ENCODE results near the gene CRELD1. TPM values are rescaled to one million over a fixed set of nuclear protein-coding genes. Genes with fewer than 3 reads are reported as not detected.

The CRELD1 gene
- total and polyA plus RNA-seq, 4 donors: 12.6 to 31.1 (median 25.0) TPM

GRCh38 chr3:9906480-9906879, 27.2 kb upstream of the CRELD1 start:
- peaks cover 16 to 57% (median 44%) of the 10 kb centered on the region in 4 donors for H3K4me1 ChIP-seq (ENCODE audit: control insufficient read depth in 4 of 4, insufficient read depth in 4 of 4, low read length in 3 of 4)
- no peak for DNase-seq (ENCODE audit: low spot score)
- H3K9me3 ChIP-seq (ENCODE audit: control insufficient read depth in 4 of 4, low read length in 3 of 4): no peaks in the 10 kb centered on the region
- WGBS: 80% methylated on average over 5 of the region's 5 CpGs
- no peak overlapping the region for H3K27ac ChIP-seq (ENCODE audit: low read depth in 1 of 2, low read length in 2 of 2)
- no peak for TF ChIP-seq GABPA (IDR thresholded peaks at IDR 0.05 in 1 of 2, conservative IDR thresholded peaks at IDR 0.05 in 1 of 2)
- TF ChIP-seq FOXA1 (IDR thresholded peaks at IDR 0.05): no peak
- TF ChIP-seq TAF1 (conservative IDR thresholded peaks at IDR 0.05): no peak
- no peak for TF ChIP-seq CTCF (IDR thresholded peaks at IDR 0.05; ENCODE audit: low read depth, low read length, missing input control)
- no peak for TF ChIP-seq FOXA2 (IDR thresholded peaks at IDR 0.05)
- TF ChIP-seq ZBTB33 (IDR thresholded peaks at IDR 0.05): no peak
- TF ChIP-seq, protein P1, sequence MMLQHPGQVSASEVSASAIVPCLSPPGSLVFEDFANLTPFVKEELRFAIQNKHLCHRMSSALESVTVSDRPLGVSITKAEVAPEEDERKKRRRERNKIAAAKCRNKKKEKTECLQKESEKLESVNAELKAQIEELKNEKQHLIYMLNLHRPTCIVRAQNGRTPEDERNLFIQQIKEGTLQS (IDR thresholded peaks at IDR 0.05): no peak
- TF ChIP-seq, protein P2, sequence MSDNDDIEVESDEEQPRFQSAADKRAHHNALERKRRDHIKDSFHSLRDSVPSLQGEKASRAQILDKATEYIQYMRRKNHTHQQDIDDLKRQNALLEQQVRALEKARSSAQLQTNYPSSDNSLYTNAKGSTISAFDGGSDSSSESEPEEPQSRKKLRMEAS (IDR thresholded peaks at IDR 0.05): no peak
- no peak for TF ChIP-seq REST (IDR thresholded peaks at IDR 0.05)
- TF ChIP-seq RAD21 (IDR thresholded peaks at IDR 0.05): no peak
- TF ChIP-seq EGR1 (IDR thresholded peaks at IDR 0.05; ENCODE audit: low read depth in 2 of 2): no peak
- TF ChIP-seq JUND (IDR thresholded peaks at IDR 0.05): no peak
- TF ChIP-seq HNF4G (IDR thresholded peaks at IDR 0.05): no peak
- TF ChIP-seq RXRA (IDR thresholded peaks at IDR 0.05): no peak
- H3K36me3 ChIP-seq (ENCODE audit: control insufficient read depth in 4 of 4, insufficient read depth in 3 of 4, low read depth in 1 of 4, low read length in 3 of 4): no peaks in the 10 kb centered on the region
- no peak overlapping the region for H3K9ac ChIP-seq (ENCODE audit: low read depth in 1 of 2, low read length in 2 of 2)
- H3K4me3 ChIP-seq (ENCODE audit: low read depth in 1 of 3, low read length in 3 of 3): no peak overlapping the region
- no peaks in the 10 kb centered on the region for H3K27me3 ChIP-seq (ENCODE audit: control insufficient read depth in 4 of 4, insufficient read depth in 4 of 4, low read length in 3 of 4)

DNA sequence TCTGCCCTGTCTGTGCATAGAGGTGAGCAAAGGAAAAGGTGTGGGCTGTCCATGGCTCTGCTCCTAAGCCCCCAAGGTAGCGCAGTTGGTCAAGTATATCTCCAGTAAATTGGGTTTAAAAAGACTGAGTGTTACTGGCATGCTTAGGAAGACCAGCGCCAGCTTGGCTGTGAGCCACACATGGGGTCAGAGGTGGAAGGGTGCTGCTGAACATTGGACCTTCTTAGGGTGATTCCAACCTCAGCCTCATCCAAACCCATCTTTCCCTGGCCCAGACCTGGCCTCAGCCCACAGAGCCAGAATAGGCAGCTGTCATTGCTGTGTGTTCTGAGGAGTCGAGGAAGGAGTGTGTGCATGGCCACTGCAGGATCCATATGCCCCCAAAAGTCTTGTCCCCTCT, 25.3 kb upstream of the CRELD1 start:
- no peaks in the 10 kb centered on the region for H3K36me3 ChIP-seq (ENCODE audit: control insufficient read depth in 4 of 4, insufficient read depth in 3 of 4, low read depth in 1 of 4, low read length in 3 of 4)

More for the DNA sequence above, 25.3 kb upstream of the CRELD1 start:
- DNase-seq (ENCODE audit: low spot score): no peak
- TF ChIP-seq RXRA (IDR thresholded peaks at IDR 0.05) (peak in 1 of 2 donors; percentile 30), NR2F2 (IDR thresholded peaks at IDR 0.05) (peak; percentile 65), GABPA (IDR thresholded peaks at IDR 0.05 in 1 of 2, conservative IDR thresholded peaks at IDR 0.05 in 1 of 2) (no peak), SP1 (IDR thresholded peaks at IDR 0.05) (peak; percentile 43), HNF4A (conservative IDR thresholded peaks at IDR 0.05) (peak; percentile 46 to 77)
- WGBS: 43% methylated on average over 3 of the region's 3 CpGs
- H3K27me3 ChIP-seq (ENCODE audit: control insufficient read depth in 4 of 4, insufficient read depth in 4 of 4, low read length in 3 of 4): no peaks in the 10 kb centered on the region
- peaks cover 8 to 59% (median 48%) of the 10 kb centered on the region in 4 donors for H3K4me1 ChIP-seq (ENCODE audit: control insufficient read depth in 4 of 4, insufficient read depth in 4 of 4, low read length in 3 of 4)
- peak overlapping the region; percentile 9 to 60 for H3K27ac ChIP-seq (ENCODE audit: low read depth in 1 of 2, low read length in 2 of 2)
- no peak overlapping the region for H3K9ac ChIP-seq (ENCODE audit: low read depth in 1 of 2, low read length in 2 of 2)
- no peaks in the 10 kb centered on the region for H3K9me3 ChIP-seq (ENCODE audit: control insufficient read depth in 4 of 4, low read length in 3 of 4)
- H3K4me3 ChIP-seq (ENCODE audit: low read depth in 1 of 3, low read length in 3 of 3): no peak overlapping the region

All from liver (tissue), 9 donors.